GM12873 (cell line): ENCODE measurements around the gene ARMC10.

Experiments
- TF ChIP-seq, protein P1 (sequence below): IDR thresholded peaks from 2 replicates; pipeline ENCODE4 v1.5.1; 2012; ENCODE audit warnings: low read depth, mild to moderate bottlenecking, moderate library complexity, low read length, control low read depth; ENCODE audit not compliant: insufficient read depth; ENCODE audit errors: missing control alignments

ARMC10 gene

DNA sequence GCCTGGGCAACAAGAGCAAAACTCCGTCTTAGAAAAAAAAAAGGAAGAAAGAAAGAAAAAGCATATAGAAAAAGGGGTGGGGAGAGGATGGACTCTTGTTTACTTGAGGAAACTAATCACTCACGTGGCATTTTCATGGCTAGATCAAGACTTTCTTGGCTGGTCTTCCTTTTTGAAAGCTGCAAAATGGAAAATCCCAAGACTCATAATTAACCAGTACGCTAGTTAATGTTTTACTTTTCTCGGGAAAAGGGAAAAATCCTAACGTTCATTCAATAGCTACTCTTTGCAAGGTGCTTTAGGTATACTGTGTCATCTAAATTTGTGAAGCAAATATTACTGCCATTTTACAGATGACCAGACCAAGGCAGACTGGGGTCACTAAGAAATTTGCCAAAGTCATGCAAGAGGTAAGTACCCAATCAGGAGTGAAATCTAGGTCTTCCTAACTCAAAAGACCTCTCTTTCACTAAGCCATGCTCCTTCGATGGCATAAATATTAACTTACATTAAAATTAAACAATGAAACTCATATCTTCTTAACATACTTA is 49.6 kb downstream of the ARMC10 start:
- TF ChIP-seq, protein P1, sequence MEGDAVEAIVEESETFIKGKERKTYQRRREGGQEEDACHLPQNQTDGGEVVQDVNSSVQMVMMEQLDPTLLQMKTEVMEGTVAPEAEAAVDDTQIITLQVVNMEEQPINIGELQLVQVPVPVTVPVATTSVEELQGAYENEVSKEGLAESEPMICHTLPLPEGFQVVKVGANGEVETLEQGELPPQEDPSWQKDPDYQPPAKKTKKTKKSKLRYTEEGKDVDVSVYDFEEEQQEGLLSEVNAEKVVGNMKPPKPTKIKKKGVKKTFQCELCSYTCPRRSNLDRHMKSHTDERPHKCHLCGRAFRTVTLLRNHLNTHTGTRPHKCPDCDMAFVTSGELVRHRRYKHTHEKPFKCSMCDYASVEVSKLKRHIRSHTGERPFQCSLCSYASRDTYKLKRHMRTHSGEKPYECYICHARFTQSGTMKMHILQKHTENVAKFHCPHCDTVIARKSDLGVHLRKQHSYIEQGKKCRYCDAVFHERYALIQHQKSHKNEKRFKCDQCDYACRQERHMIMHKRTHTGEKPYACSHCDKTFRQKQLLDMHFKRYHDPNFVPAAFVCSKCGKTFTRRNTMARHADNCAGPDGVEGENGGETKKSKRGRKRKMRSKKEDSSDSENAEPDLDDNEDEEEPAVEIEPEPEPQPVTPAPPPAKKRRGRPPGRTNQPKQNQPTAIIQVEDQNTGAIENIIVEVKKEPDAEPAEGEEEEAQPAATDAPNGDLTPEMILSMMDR = no peak

DNA sequence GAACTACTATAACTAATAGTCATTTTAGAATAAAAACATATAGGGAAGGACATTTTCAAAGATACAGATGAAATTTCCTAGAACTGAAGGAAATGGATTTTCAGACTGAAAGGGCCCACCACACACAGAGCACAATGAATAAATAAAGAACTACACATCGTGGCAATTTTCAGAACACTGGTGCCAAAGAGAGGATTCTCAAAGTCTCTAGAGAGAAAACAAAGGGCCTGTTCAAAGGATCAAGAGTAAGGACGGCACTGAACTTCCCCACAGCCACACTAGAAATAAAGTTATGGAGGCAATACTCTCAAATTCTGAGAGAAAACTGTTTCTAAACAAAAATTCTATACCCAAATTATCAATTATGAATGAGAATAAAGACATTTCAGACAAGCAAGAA is 52.1 kb downstream of the ARMC10 start:
- TF ChIP-seq, protein P1 = no peak

GRCh38 chr7:103129702-103130549 is 55.0 kb downstream of the ARMC10 start:
- TF ChIP-seq, protein P1 = no peak

- TF ChIP-seq, protein P1 = no peak
These were observed 56.1 kb downstream of the ARMC10 start for GRCh38 chr7:103130901-103131624.

- TF ChIP-seq, protein P1 = no peak
These were observed 58.2 kb downstream of the ARMC10 start for GRCh38 chr7:103132995-103133688.

GRCh38 chr7:103134836-103135554 is 60.1 kb downstream of the ARMC10 start:
- TF ChIP-seq, protein P1 = no peak
